ENCODE measurements around the gene BLTP1. TPM values are rescaled to one million over a fixed set of nuclear protein-coding genes. Genes with fewer than 3 reads are reported as not detected.

BLTP1 gene
- total and polyA plus RNA-seq, 2 of the 13 experiments (the other 11 are each of a cell fraction or from before 2014, with no cell fraction given) = 27.7 to 33.1 TPM

- peak; percentile 91 for TF ChIP-seq CREB1 (IDR thresholded peaks at IDR 0.05)
- TF ChIP-seq CREB1 (CRISPR knock-in tag; IDR thresholded peaks at IDR 0.05) = peak; percentile 94
- TF ChIP-seq ZFP1 (CRISPR knock-in tag; IDR thresholded peaks at IDR 0.05) = no peak
- TF ChIP-seq NR2F1 (CRISPR knock-in tag; IDR thresholded peaks at IDR 0.05) = no peak
- TF ChIP-seq ZNF225 (CRISPR knock-in tag; IDR thresholded peaks at IDR 0.05) = peak; percentile 88; the same call in 1 of the 2 replicates
- peak; percentile 49 for TF ChIP-seq FOXC1 (CRISPR knock-in tag; IDR thresholded peaks at IDR 0.05; ENCODE audit: borderline replicate concordance)
- TF ChIP-seq KMT2B (CRISPR knock-in tag; IDR thresholded peaks at IDR 0.05) = peak; percentile 78
- TF ChIP-seq ZNF24 (IDR thresholded peaks at IDR 0.05) = no peak
- no peak for TF ChIP-seq NFIC (IDR thresholded peaks at IDR 0.05; ENCODE audit: low read length)
- no peak for TF ChIP-seq ZNF547 (CRISPR knock-in tag; IDR thresholded peaks at IDR 0.05)
- TF ChIP-seq NFKB2 (CRISPR knock-in tag; IDR thresholded peaks at IDR 0.05; ENCODE audit: borderline replicate concordance) = no peak
- TF ChIP-seq RARA (CRISPR knock-in tag; IDR thresholded peaks at IDR 0.05) = no peak
- TF ChIP-seq NR2C2 (CRISPR knock-in tag; IDR thresholded peaks at IDR 0.05; ENCODE audit: borderline replicate concordance) = peak; percentile 23; the same call in 1 of the 2 replicates
- no peak for TF ChIP-seq MEIS2 (CRISPR knock-in tag; IDR thresholded peaks at IDR 0.05)
- no peak for TF ChIP-seq REPIN1 (CRISPR knock-in tag; IDR thresholded peaks at IDR 0.05; ENCODE audit: borderline replicate concordance, low read depth)
- no peak for TF ChIP-seq RFX1 (IDR thresholded peaks at IDR 0.05)
- TF ChIP-seq CSRNP1 (CRISPR knock-in tag; IDR thresholded peaks at IDR 0.05) = no peak
- TF ChIP-seq NFAT5 (CRISPR knock-in tag; IDR thresholded peaks at IDR 0.05) = no peak
- peak; percentile 71; the same call in 1 of the 2 replicates for TF ChIP-seq GMEB2 (CRISPR knock-in tag; IDR thresholded peaks at IDR 0.05; ENCODE audit: low read depth)
These were observed at the start of gene BLTP1 (continued) for GRCh38 chr4:122151982-122152710.

Data from HepG2 (cell line).